ENCODE measurements around the gene CFAP77.

CFAP77 gene

DNA sequence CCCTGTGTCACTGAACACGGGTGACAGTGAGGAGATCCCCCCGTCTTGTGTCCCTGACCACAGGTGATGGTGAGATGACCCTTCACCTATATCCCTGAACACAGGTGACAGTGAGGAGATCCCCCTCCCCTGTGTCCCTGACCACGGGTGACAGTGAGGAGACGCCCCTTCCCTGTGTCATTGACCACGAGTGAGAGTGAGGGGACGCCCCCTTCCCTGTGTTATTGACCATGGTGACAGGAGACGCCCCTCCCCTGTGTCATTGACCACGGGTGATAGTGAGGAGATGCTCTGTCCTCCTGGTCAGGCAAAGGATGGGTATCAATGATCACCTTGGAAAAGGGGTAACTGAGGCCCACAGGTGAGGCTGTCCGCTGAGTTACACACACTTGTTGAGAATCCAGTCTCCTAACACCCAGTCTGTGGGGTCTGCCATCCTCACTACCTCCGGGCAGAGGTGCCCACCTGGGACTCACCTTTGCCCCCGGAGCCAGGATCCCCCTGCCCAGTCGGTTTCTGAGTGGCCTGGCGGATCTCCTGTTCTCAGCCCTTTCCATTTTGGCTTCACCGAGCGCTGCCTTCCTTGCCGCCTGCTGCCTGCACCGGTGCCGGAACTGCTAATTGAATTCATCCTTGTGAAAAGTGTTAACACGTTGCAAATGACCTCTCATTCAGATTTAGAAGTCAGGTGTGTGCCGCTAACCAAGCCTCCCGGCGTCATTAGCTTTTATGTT is 104.2 kb downstream of the CFAP77 start:
- no peak for ATAC-seq
- no peak for TF ChIP-seq BACH2 (CRISPR knock-in tag; IDR thresholded peaks at IDR 0.05; ENCODE audit: borderline replicate concordance)
- TF ChIP-seq ESRRG (CRISPR knock-in tag; IDR thresholded peaks at IDR 0.05), result no peak
- TF ChIP-seq, protein P1, sequence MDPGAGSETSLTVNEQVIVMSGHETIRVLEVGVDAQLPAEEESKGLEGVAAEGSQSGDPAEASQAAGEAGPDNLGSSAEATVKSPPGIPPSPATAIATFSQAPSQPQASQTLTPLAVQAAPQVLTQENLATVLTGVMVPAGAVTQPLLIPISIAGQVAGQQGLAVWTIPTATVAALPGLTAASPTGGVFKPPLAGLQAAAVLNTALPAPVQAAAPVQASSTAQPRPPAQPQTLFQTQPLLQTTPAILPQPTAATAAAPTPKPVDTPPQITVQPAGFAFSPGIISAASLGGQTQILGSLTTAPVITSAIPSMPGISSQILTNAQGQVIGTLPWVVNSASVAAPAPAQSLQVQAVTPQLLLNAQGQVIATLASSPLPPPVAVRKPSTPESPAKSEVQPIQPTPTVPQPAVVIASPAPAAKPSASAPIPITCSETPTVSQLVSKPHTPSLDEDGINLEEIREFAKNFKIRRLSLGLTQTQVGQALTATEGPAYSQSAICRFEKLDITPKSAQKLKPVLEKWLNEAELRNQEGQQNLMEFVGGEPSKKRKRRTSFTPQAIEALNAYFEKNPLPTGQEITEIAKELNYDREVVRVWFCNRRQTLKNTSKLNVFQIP (CRISPR knock-in tag; IDR thresholded peaks at IDR 0.05; ENCODE audit: borderline replicate concordance, low read depth), result no peak
- no peak for TF ChIP-seq TOX (CRISPR knock-in tag; IDR thresholded peaks at IDR 0.05; ENCODE audit: borderline replicate concordance)
- TF ChIP-seq, protein P2, sequence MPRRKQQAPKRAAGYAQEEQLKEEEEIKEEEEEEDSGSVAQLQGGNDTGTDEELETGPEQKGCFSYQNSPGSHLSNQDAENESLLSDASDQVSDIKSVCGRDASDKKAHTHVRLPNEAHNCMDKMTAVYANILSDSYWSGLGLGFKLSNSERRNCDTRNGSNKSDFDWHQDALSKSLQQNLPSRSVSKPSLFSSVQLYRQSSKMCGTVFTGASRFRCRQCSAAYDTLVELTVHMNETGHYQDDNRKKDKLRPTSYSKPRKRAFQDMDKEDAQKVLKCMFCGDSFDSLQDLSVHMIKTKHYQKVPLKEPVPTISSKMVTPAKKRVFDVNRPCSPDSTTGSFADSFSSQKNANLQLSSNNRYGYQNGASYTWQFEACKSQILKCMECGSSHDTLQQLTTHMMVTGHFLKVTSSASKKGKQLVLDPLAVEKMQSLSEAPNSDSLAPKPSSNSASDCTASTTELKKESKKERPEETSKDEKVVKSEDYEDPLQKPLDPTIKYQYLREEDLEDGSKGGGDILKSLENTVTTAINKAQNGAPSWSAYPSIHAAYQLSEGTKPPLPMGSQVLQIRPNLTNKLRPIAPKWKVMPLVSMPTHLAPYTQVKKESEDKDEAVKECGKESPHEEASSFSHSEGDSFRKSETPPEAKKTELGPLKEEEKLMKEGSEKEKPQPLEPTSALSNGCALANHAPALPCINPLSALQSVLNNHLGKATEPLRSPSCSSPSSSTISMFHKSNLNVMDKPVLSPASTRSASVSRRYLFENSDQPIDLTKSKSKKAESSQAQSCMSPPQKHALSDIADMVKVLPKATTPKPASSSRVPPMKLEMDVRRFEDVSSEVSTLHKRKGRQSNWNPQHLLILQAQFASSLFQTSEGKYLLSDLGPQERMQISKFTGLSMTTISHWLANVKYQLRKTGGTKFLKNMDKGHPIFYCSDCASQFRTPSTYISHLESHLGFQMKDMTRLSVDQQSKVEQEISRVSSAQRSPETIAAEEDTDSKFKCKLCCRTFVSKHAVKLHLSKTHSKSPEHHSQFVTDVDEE (CRISPR knock-in tag; IDR thresholded peaks at IDR 0.05), result no peak
- TF ChIP-seq GLIS3 (CRISPR knock-in tag; IDR thresholded peaks at IDR 0.05), result no peak

DNA sequence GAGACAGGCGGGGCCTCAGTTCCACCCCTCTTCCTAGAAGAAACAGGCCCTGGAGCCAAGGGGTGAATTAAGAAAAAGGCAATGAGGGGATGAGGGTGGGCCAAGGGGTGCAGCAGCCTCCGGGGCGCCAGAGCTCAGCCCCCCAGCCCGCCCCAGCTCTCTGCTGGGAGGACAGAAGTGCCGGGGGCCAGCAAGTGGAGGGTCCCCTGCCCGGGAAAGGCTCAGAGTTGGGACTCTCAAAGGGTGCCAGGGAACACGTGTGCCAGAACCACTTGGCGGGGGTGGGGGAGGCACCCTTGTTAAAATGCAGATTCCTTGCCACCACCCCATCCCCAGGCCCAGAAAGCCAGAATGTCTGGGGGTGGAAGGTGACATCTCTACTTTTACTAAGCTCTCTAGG is 104.8 kb downstream of the CFAP77 start:
- ATAC-seq, result no peak

More for the DNA sequence above, 104.8 kb downstream of the CFAP77 start:
- TF ChIP-seq BACH2 (CRISPR knock-in tag; IDR thresholded peaks at IDR 0.05; ENCODE audit: borderline replicate concordance) (no peak), ZFP30 (CRISPR knock-in tag; IDR thresholded peaks at IDR 0.05) (no peak), ARNTL (CRISPR knock-in tag; IDR thresholded peaks at IDR 0.05; ENCODE audit: borderline replicate concordance, low read depth) (no peak), ZFP3 (CRISPR knock-in tag; IDR thresholded peaks at IDR 0.05) (no peak), TOX (CRISPR knock-in tag; IDR thresholded peaks at IDR 0.05; ENCODE audit: borderline replicate concordance) (no peak), GLIS3 (CRISPR knock-in tag; IDR thresholded peaks at IDR 0.05) (no peak), SNAI2 (CRISPR knock-in tag; IDR thresholded peaks at IDR 0.05) (no peak), ZNF565 (CRISPR knock-in tag; conservative IDR thresholded peaks at IDR 0.05; ENCODE audit: low read depth) (no peak), ISL1 (CRISPR knock-in tag; IDR thresholded peaks at IDR 0.05) (no peak), ESRRG (CRISPR knock-in tag; IDR thresholded peaks at IDR 0.05) (no peak), CSDC2 (CRISPR knock-in tag; IDR thresholded peaks at IDR 0.05) (no peak), PPARA (CRISPR knock-in tag; IDR thresholded peaks at IDR 0.05; ENCODE audit: borderline replicate concordance) (no peak), OSR1 (CRISPR knock-in tag; IDR thresholded peaks at IDR 0.05) (no peak), RARB (CRISPR knock-in tag; IDR thresholded peaks at IDR 0.05) (no peak), TCF4 (CRISPR knock-in tag; IDR thresholded peaks at IDR 0.05; ENCODE audit: borderline replicate concordance) (no peak), ZC3H10 (CRISPR knock-in tag; IDR thresholded peaks at IDR 0.05) (no peak)
- TF ChIP-seq, protein P3, sequence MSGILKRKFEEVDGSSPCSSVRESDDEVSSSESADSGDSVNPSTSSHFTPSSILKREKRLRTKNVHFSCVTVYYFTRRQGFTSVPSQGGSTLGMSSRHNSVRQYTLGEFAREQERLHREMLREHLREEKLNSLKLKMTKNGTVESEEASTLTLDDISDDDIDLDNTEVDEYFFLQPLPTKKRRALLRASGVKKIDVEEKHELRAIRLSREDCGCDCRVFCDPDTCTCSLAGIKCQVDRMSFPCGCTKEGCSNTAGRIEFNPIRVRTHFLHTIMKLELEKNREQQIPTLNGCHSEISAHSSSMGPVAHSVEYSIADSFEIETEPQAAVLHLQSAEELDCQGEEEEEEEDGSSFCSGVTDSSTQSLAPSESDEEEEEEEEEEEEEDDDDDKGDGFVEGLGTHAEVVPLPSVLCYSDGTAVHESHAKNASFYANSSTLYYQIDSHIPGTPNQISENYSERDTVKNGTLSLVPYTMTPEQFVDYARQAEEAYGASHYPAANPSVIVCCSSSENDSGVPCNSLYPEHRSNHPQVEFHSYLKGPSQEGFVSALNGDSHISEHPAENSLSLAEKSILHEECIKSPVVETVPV (CRISPR knock-in tag; IDR thresholded peaks at IDR 0.05), result no peak
- TF ChIP-seq, protein P4, sequence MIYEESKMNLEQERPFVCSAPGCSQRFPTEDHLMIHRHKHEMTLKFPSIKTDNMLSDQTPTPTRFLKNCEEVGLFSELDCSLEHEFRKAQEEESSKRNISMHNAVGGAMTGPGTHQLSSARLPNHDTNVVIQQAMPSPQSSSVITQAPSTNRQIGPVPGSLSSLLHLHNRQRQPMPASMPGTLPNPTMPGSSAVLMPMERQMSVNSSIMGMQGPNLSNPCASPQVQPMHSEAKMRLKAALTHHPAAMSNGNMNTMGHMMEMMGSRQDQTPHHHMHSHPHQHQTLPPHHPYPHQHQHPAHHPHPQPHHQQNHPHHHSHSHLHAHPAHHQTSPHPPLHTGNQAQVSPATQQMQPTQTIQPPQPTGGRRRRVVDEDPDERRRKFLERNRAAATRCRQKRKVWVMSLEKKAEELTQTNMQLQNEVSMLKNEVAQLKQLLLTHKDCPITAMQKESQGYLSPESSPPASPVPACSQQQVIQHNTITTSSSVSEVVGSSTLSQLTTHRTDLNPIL (CRISPR knock-in tag; IDR thresholded peaks at IDR 0.05; ENCODE audit: low read depth), result no peak
- TF ChIP-seq, protein P2 (CRISPR knock-in tag; IDR thresholded peaks at IDR 0.05), result no peak
- TF ChIP-seq, protein P1 (CRISPR knock-in tag; IDR thresholded peaks at IDR 0.05; ENCODE audit: borderline replicate concordance, low read depth), result no peak

Measured in SK-N-SH treated with all-trans-retinoic acid at 6 μM for 48 hours (cell line).